ENCODE measurements around the gene CZIB. TPM values are rescaled to one million over a fixed set of nuclear protein-coding genes. Genes with fewer than 3 reads are reported as not detected.

CZIB gene
- total and polyA plus RNA-seq, 2 of the 8 experiments (the other 6 are each of a cell fraction or from before 2014, with no cell fraction given), result 46.5 to 48.0 TPM

- TF ChIP-seq CHD7 (IDR thresholded peaks at IDR 0.05; ENCODE audit: insufficient replicate concordance, low read length), result no peak
- TF ChIP-seq CBX5 (IDR thresholded peaks at IDR 0.05; ENCODE audit: low read depth, low read length), result no peak
- no peak for TF ChIP-seq KDM5A (IDR thresholded peaks at IDR 0.05; ENCODE audit: low read length)
- TF ChIP-seq RBBP5 (IDR thresholded peaks at IDR 0.05; ENCODE audit: borderline replicate concordance, low read depth, low read length), result no peak
- no peak for TF ChIP-seq GTF2F1 (IDR thresholded peaks at IDR 0.05; ENCODE audit: borderline replicate concordance, low read depth, low read length)
- TF ChIP-seq SAP30 (IDR thresholded peaks at IDR 0.05; ENCODE audit: insufficient read depth, insufficient replicate concordance, low read length), result no peak
- TF ChIP-seq NANOG (IDR thresholded peaks at IDR 0.05; ENCODE audit: insufficient read depth, low read depth, low read length, poor library complexity, severe bottlenecking), result no peak
- no peak for TF ChIP-seq BRCA1 (IDR thresholded peaks at IDR 0.05; ENCODE audit: low read depth, low read length)
- TF ChIP-seq PHF8 (conservative IDR thresholded peaks at IDR 0.05; ENCODE audit: low read depth, low read length), result no peak
These were observed 26.1 kb upstream of the CZIB start (continued) for GRCh38 chr1:53246261-53247134.
